Breast epithelium (tissue), 3 donors: ENCODE data around the gene DCBLD1.

Experiments used
- POLR2A ChIP-seq: fragments of 450-650 bp; IDR thresholded peaks from one replicate; pipeline ENCODE4 v1.6.1; 2016; ENCODE audit warnings: antibody characterized with exemption, mild to moderate bottlenecking, moderate library complexity
- TF ChIP-seq, protein P1 (sequence below), 3 donors: fragments of 450-650 bp; IDR thresholded peaks; one replicate each; pipeline ENCODE4 v1.5.1; 2016 to 2017; ENCODE audit warnings: antibody characterized with exemption in 3 of 3, mild to moderate bottlenecking in 3 of 3, moderate library complexity in 3 of 3

DNA sequence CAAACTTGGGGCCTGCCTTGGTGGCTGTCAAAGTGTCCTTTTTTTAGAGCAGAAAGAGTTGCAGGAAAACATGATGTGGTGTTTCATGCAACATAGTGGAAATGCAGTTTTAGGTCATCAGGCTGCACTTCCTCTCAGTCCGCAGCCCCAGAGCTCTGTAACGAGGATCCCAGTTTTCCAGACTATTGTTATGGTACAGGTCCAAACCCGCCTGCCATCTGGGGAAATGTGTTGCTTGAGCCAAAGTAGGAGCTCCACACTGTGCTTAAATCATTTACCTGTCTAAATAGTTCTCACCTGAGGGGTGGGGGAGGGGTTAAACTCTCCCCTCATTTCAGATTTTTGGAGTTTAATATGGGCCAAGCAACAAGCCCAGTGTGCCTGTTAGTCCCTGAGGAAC is 60.0 kb downstream of the DCBLD1 start:
- TF ChIP-seq POLR2A: no peak
- TF ChIP-seq, protein P1, sequence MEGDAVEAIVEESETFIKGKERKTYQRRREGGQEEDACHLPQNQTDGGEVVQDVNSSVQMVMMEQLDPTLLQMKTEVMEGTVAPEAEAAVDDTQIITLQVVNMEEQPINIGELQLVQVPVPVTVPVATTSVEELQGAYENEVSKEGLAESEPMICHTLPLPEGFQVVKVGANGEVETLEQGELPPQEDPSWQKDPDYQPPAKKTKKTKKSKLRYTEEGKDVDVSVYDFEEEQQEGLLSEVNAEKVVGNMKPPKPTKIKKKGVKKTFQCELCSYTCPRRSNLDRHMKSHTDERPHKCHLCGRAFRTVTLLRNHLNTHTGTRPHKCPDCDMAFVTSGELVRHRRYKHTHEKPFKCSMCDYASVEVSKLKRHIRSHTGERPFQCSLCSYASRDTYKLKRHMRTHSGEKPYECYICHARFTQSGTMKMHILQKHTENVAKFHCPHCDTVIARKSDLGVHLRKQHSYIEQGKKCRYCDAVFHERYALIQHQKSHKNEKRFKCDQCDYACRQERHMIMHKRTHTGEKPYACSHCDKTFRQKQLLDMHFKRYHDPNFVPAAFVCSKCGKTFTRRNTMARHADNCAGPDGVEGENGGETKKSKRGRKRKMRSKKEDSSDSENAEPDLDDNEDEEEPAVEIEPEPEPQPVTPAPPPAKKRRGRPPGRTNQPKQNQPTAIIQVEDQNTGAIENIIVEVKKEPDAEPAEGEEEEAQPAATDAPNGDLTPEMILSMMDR (IDR thresholded peaks at IDR 0.05): no peak
